Tibial nerve (tissue), 3 donors: ENCODE results near the gene ASXL1.

Experiments
- POLR2A ChIP-seq, 2 donors: fragments of 450-650 bp; IDR thresholded peaks; one replicate each; pipeline ENCODE4 v1.6.1; 2017; ENCODE audit warnings: antibody characterized with exemption in 2 of 2, mild to moderate bottlenecking in 2 of 2, moderate library complexity in 2 of 2
- TF ChIP-seq, protein P1 (sequence below), 5 experiments: fragments of 200-600 bp in 3 of 5; fragments of 450-650 bp in 2 of 5; sonication (generic) in 3 of 5; IDR thresholded peaks; one replicate each; pipeline ENCODE4 v1.5.1; 2016 to 2019; ENCODE audit warnings: antibody characterized with exemption in 5 of 5, mild to moderate bottlenecking in 3 of 5, moderate library complexity in 2 of 5

DNA sequence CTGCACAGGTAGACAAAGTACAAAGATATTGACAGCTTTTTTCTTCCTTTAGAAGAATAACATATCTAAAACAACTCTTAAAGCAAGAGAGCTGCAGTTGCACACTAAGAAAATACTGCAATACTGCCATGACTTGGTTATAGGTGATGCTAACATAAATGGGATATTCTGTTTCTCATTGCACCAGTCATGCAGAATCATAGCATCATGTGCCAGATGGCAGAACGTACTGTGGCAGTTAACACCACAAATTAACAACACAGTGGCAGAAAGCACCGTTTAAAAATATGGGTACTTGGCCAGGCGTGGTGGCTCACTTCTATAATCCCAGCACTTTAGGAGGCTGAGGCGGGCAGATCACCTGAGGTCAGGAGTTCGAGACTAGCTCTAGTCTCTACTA, 7.4 kb downstream of the ASXL1 start:
- TF ChIP-seq, protein P1, sequence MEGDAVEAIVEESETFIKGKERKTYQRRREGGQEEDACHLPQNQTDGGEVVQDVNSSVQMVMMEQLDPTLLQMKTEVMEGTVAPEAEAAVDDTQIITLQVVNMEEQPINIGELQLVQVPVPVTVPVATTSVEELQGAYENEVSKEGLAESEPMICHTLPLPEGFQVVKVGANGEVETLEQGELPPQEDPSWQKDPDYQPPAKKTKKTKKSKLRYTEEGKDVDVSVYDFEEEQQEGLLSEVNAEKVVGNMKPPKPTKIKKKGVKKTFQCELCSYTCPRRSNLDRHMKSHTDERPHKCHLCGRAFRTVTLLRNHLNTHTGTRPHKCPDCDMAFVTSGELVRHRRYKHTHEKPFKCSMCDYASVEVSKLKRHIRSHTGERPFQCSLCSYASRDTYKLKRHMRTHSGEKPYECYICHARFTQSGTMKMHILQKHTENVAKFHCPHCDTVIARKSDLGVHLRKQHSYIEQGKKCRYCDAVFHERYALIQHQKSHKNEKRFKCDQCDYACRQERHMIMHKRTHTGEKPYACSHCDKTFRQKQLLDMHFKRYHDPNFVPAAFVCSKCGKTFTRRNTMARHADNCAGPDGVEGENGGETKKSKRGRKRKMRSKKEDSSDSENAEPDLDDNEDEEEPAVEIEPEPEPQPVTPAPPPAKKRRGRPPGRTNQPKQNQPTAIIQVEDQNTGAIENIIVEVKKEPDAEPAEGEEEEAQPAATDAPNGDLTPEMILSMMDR (IDR thresholded peaks at IDR 0.05), result no peak
- no peak for TF ChIP-seq POLR2A (IDR thresholded peaks at IDR 0.05)
